A204.1 (cell line): ENCODE measurements around the gene RBM47.
"Not testable (repeated sequence)": the region's sequence is repeated elsewhere in the genome, so short reads cannot be mapped to it uniquely, and the experiment has no call there.

Experiments
- FAIRE-seq: peaks from 2 replicates; lab custom pipeline; 2012; peaks lifted over from hg19 to GRCh38; lab: Jason Lieb, UNC

Gene RBM47

DNA sequence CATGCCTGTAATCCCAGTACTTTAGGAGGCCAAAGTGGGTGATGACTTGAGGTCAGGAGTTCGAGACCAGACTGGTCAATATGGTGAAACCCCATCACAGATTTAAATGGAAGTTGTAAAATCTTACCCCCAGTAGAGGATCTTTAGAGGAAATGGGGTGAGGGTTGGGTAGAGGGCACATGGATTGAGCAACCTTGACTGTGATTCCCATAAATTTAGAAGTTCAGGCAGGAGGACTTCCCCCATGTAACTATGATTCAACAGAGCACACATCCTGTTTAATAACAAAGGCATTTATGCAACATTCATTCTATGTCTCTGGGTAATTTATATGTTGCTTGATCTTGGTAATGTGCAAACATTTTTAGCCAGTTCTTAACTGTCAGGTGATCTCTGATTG, 143.1 kb downstream of the RBM47 start:
- no peak for FAIRE-seq

DNA sequence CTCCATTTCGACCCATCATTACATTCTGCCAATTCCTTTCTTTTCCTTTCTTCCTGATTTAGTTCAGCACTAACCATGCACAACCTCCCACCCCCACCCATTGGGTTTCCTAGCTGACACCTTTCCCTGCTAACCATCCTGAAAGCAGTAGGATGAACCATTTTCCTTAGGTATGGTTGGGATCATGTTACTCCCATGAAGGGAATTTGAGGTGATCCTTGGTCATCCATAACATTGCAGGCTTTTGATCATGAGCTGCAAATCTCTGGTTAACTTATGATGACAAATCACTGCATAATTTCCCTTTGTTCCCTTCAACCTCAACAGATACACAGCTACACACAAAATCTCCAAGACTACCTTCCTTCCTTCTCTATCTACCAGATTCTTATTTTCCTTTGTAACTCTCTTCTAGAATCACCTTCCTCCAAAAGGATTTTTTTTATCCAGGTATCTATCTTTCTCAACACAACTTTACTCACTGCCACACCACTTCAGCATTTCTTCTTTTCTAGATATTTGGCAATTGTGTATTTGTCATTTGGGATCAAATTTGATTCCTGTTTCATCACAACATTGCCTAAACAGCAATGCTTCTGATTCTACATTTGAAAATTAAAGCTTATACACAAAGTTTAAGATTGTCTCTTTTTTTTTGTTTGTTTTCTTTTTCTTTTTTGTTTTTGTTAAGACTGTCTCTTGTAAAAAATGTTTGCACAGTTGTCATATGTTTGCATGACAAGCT, 145.1 kb downstream of the RBM47 start:
- no peak for FAIRE-seq

DNA sequence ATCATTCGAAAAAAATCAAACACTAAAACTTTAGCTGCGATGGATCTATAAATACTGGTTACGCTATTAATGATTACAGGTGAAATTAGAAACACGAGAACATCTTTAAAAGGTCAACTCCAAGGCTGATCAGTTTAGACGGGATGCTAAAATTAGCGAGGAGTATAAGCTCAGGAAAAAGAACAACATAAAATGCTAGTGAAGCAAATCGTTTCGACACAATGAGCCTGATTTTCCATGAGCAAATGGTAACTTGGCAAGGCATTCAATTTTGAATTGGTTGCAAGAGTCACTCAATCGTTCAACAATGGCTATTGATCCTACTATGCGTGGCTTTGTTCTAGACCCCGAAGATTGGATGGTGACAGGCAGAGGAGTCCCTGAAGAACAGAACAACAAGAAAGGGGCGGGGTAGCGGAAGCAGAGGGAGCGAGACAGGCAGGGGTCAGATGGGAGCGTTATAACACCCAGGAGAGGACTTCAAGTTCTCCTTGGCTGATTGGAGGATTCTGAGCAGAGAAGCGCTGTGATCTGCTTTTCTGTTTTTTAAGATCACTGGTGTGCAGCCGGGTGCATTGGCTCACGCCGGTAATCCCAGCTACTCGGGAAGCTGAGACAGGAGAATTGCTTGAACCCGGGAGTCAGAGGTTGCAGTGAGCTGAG, 146.5 kb downstream of the RBM47 start:
- no peak for FAIRE-seq

DNA sequence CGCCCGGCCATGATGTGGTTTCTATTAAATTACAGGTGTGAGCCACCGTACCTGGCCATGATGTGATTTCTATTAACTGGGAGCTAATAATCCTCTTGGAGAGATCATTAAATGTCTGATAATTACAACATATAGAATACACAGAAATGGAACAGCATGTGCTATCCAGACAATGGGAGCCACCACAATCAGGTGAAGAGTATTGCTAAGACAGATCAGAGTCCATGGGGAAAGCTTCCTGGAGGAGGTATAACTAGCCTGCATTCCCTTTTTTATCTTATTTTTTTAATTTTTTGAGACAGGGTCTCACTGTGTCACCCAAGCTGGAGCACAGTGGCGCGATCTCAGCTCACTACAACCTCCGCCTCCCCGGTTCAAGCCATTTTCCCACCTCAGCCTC, 147.7 kb downstream of the RBM47 start:
- FAIRE-seq: no peak

DNA sequence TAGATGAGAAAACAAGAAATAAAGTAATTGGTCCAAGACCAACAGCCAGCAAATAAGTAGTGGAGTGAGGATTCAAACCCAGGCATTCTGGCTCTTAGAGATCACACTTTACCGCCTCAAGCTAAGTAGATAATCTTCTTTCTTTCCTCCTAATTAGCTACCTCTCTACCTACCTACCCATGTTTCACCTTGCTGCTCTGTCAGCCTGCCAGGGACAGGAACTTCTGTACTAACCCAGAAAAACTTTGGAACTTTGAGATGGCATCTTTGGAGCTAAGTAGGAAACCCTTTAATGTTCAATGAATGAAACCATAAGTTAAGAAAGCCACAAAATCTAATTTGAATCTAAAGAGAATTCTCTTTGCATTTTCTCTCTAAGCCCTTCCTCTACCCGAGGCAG, 149.4 kb downstream of the RBM47 start:
- FAIRE-seq: no peak

DNA sequence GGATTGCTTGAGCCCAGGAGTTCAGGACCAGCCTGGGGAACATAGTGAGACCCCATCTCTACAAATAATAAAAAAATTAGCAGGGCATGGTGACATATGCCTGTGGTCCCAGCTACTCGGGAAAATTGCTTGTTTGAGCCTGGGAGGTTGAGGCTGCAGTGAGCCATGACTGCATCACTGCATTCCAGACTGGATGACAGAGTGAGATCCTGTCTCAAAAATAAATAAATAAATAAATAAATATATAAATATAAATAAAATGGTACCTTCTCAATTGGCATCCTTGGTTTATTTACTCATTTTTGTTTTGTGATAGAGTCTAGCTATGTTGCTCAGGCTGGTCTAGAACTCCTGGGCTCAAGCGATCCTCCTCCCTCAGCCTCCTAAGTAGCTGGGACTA, 150.3 kb downstream of the RBM47 start:
- FAIRE-seq: no peak

DNA sequence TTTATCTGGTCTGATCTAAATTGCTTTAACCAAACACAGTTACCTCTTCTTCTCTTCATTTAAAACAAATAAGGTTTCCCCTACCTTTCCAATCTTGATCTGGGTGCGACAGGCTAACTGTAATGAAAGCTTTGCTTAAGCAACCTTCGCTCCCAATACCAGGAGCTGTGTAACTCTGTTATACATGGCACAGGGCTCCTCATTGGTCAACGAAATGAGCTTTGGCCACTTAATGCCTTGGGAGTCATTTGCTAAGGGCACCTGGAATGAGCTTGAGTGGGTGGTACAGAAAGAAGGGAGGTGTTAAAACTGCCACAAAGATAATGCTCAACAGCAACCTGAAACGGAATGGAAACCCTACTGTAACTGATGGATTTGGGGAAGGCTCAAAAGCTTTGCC, 154.1 kb downstream of the RBM47 start:
- FAIRE-seq: no peak

DNA sequence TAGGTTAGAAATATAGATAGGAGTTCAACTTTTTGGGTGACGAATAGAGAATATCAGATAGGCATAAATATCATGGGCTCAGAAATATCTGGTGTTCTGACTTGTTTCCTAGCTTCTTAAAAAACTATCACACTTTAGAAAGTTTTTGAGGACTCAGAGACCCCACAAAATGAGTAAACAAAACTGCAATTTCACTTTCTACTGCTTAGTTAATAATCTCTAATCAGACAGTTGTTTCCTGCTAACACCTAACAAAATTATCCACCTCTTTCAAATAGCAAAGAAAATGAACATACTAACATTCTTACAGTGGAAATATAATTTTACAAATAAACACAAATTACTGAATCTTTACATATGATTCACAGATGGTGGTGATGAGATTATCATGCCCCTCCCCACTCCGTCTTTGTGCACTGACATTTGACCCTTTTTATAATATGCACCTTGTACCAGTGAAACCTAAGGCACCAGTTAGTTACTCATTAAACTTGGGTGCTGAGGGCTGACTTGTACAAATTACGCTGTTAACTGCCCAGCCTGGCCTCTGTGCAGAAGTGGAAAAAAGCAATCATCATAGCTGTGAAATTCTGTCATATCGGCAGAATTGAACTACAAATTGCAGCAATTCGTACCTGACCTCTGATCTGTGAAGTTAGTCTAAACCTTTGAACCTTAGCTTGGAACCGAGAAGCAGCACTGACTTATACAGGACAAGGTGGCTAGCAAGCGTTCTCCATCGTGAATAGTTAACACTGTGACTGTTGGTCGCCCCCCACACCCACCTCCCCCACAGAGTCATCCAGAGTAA, 155.9 kb downstream of the RBM47 start:
- FAIRE-seq: no peak

DNA sequence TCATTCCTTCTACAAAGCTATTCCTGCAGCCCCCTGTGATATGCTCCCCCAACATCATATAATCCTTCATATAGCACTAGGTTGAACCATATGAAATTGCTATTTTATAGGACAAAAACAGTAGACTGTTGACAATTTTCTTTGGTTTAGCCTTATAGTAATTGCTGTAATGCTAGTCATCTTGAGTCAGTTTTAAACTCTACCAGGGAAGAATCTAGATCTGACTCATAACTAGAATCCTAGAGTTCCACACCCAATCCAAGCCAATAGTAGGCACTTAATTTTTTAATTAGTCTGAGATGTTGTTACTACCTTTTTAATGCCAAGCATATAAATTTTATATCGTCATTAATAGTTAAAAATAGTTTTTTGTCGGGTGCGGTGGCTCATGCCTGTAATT, 157.7 kb downstream of the RBM47 start:
- FAIRE-seq: no peak

DNA sequence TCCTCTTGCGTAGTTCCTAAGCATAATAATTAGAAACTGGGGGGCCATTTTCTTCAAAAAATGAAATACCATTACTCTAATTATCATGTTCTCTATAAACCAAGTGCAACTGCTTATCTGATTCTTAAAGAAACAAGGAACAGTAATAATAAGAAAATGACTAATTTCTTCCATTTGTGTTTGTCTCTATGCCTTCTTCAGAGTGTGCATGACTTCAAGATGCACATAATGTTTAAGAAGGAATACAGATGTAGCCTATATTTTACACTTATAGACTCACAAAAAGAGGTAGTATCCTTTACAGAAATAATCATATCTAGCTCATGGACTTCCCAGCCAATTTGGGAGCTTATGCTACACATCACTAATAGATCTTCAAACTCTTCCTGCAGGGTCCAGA, 162.9 kb downstream of the RBM47 start:
- no peak for FAIRE-seq

DNA sequence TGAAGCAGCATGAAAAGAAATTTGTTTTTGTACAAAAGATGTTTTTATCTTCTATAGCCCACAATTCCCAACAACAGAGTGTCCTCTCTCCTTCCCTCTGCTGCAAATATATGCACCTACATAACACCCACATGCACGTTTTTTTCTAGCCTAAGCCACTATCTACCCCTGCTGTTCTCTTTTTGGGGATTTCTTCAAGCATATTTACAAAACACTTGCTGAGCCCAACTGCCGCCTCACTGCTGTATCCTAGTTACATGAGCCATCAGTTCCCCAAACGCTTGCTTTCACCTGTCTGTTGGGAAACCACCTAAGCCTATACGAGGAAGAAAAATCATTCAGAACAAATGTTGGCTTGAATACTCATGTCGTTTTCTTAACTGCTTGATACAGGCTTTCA, 167.3 kb downstream of the RBM47 start:
- FAIRE-seq: no peak

DNA sequence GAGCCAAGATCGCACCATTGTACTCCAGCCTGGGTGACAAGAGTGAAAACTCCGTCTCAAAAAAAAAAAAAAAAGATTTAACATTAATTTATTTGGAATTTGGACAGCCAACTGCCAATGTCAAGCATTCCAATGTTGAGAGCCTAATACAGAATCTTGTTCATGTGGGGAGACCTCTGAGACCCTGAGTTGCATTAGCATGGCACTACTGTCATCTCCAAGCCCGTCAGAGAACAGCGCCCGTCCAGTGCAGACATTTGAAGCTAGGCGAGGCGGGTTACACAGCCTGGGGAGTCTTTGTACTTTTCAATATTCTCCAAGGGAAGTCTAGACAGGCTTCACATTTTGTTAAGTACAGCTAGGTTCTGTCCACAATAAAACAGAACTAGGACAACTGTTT, 167.8 kb downstream of the RBM47 start:
- FAIRE-seq: no peak

DNA sequence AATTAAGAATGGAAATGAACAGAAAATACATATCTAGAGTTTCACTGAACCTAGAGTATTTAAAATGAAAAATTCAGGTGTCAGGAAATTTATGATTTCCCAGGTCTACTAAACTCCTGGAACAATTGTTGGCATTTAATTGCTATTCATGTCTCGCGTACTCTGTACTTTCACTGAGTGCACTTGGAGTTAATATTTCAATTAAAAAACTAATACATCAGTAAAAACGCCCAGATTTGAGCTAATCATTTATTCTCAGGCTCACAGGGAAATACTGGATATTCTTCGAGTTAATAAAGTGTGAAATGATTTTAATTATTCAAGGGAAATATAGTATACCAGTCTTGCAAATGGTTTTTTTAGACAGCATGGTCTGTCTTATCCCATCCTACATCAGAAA, 168.6 kb downstream of the RBM47 start:
- FAIRE-seq: no peak

DNA sequence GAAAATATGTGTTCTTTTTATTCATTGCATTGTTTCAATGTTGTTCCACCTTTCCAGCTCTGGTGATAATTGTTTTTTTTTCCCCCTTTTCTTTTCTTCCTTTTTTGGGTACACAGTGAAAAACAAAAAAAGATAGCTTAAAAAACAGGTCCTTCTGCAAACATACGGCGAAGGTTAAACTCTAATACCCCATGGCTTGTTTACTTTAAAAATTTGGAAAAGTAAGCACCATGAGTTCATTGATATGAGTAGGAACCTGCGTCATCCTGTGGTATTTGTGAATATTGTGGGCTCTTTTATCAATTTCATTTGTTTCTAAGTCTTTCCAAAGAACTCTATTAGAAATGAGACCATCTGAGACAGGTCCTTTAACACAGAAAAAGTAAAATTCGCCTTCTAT, 171.0 kb downstream of the RBM47 start:
- FAIRE-seq: no peak

DNA sequence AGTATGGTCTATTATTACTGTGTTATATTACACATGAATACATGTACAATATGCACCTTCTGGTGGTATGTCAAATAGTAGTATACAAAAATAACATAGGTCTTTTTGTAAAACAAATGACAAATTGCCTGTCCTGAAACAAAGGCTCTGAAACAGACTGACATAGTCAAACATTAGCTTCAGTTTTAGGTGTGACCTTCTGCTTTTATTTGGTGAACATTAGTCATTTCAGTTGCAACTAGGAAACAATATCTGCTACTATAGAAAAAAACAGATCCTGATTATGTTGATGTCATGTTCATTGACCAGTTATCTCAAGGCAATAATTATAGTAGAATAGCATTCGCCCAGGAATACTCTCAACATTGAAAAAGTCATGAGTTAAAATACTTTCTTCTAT, 171.6 kb downstream of the RBM47 start:
- no peak for FAIRE-seq

DNA sequence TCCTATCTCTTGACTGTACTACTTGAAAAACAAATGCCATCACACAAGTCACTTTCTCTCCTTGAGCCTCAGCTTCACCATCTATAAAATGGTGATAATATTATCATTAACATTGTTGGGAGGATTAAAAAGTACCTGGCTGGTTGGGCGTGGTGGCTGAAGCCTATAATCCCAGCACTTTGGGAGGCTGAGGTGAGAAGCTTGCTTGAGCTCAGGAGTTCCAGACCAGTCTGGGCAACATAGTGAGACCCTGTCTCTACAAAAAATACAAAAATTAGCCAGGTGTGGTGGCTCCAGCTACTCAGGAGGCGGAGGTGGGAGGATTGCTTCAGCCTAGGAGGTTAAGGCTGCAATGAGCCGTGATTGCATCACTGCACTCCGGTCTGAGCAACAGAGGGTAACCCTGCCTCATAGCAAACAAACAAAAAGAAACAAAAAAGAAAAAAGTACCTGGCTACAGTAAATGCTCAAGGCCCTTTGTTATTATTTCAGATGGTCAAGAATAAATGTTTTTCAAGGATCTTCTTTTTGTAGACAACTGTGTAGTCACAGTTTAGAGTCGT, 174.2 kb downstream of the RBM47 start:
- FAIRE-seq: no peak

DNA sequence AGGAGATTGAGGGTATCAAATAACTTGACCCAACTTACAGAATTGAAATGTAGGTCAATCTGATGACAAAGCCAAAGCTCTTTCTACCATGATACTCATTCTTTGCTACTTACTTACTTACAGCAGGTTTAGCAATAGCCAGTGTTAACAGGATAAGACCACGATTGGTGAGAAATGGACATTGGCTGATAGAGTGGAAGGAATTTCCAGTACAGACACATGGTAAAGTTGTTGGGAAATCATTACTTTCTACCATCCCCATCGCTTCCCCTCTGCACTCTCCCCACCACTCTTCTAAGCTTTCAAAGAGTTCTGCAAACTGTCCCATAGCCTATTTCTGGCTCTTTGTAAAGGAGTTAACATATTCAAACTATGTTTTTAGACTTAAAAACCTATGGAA, 174.8 kb downstream of the RBM47 start:
- FAIRE-seq: no peak

DNA sequence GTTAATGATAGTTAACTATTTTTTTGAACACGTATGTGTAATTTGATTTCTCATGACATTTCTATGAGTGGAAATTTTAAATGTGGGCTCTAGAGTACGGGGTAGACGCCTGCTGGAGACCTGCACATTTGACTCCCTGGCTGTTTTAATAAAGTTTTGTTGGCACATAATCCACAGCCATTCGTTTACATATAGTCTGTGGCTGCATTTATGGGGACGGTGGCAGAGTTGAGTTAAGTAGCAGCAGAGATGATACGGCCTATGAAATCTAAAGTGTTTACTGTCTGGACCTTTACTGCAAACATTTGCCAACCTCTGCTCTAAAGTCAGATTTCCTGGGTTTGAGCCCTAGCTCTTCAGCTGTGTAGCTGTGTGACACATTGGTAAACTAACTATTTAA, 175.8 kb downstream of the RBM47 start:
- no peak for FAIRE-seq

DNA sequence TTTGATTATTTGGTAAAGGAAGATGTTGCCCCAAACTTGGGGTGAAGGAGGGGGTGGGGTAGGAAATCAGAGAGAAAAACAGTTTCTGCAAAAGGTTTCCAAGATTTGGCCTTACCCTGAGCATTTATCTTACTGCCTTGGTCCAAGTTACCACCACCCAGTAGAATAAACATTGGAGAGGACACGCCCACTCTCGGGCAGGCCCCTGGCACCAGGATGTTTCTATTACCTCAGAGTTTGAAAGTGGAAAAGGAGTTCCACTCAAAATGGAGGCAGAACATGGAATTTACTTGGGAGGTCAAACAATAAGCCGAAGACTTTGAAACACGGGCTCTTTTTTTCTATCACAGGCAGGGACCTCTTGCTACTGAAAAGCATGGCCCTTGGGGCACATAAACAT, 180.8 kb downstream of the RBM47 start:
- FAIRE-seq: no peak

DNA sequence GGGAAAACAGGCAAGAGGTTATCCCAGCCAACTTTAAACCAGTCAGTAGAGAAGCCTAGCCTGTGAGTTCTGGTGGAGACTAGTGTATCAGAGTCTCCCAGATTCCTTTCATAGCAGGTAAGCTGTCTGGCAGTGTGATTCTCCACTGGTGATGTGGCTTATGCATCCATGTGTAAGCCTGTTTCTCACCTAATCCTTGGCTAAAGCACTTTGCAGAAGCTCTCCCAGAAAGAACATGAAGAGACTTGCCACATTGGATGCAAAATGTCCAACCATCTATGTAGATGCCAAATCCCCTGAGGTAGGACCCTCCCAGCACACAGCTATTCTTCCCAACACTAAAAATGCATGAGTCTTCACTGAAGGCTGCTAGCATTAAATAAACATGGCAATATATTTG, 182.8 kb downstream of the RBM47 start:
- FAIRE-seq: no peak

DNA sequence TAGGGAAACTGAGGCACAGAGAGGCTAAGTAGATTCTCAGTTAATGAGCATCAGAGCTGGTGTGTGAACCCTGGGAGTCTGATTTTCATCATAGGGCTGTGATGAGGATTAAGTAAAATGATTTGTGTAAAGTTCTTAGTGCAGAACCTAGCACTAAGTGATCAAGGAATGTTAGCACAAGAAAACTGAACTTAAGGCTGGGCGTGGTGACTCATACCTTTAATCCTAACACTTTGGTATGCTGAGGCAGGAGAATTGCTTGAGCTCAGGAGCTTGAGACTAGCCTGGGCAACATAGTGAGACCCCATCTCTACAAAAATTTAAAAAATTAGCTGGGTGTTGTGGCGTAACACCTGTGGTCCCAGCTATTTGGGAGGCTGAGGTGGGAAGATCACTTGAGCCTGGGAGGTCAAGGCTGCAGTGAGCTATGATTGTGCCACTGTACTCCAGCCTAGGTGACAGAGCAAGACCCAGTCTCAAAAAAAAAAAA, 183.4 kb downstream of the RBM47 start:
- FAIRE-seq: not testable (repeated sequence)

DNA sequence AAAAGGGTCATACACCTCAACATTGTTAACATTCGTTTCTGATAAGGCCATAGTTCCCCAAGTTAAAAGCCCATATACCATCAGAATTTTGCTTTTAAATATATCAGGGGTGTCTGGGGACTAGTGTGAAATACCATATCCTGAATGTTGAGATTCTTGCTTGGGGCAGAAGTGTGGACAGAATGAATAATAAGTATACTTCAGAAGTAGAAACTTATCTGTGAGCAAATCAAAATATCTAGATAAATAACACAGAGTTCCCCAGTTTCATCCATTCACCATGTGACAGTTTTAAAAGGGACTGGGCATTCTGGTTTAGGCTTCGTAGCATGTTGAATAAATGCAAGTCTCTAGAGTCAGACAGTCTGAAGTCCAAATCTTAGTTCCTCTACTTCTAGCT, 184.0 kb downstream of the RBM47 start:
- no peak for FAIRE-seq

DNA sequence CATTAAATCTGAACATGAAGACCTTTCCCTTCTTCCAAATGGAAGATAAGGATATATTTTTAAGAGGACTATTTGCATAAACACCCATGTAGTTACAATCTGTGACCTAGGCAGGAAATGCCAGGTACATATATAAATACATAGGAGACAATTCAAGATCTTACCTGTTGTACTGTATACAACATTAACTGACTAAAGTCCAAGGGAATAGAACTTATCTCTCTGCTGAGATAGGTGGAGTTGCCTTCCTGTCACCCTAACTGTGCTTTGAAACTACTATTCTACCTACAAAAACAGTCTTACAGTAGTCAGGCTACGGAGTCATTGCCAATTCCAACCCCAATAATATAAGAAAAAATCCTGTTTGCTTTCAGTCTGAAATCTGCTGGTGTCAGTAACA, 188.2 kb downstream of the RBM47 start:
- FAIRE-seq: no peak
